Measurements from ENCODE around the gene YWHAB. TPM values are rescaled to one million over a fixed set of nuclear protein-coding genes. Genes with fewer than 3 reads are reported as not detected.

The YWHAB gene
- total RNA-seq, 2 experiments from 2014 or later, result 163 to 167 TPM

DNA sequence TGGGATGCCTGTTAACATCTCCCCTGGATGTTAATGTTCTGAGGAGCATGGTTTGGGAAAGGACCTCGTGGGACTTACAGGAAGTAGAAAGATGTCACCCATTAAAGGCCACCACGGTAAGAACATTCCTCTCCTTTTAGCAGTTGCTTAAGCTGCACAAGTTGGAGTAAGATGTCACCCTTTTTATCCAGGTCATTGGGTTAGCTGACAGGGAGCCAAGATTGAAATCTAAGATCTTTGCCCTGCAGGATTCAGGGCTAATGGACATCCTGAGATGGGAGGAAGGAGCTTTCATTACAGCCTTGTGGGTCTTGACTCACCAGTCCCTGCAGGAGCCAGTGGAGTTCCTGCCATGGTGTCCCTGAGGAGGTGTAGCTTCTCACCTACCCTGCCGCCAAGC, 46.4 kb downstream of the YWHAB start:
- Mint-ChIP-seq H3K4me3 (no peak overlapping the region), H3K27ac (no peak overlapping the region), H3K27me3 (no peaks in the 10 kb centered on the region), H3K36me3 (ENCODE audit: low read depth) (peaks cover 11% of the 10 kb centered on the region), H3K4me1 (ENCODE audit: low read depth) (no peaks in the 10 kb centered on the region), H3K9me3 (no peaks in the 10 kb centered on the region)
- CTCF ChIA-PET, result no interaction called here
- Histone ChIP-seq H3K4me3 (ENCODE audit: low read length) (no peak overlapping the region), H3K4me1 (ENCODE audit: insufficient read depth, low read length) (no peaks in the 10 kb centered on the region), H3K27me3 (ENCODE audit: control insufficient read depth in 1 of 2, insufficient read depth in 2 of 2, low read length in 2 of 2) (no peaks in the 10 kb centered on the region), H3K27ac (ENCODE audit: low read depth in 1 of 2, low read length in 2 of 2) (no peak overlapping the region), H3K36me3 (ENCODE audit: insufficient read depth, low read length) (peaks cover 22% of the 10 kb centered on the region), H3K9me3 (ENCODE audit: control insufficient read depth in 1 of 2, insufficient read depth in 1 of 2, low read length in 2 of 2) (no peaks in the 10 kb centered on the region)
- intact Hi-C loops (cut with DNase I, micrococcal nuclease), result no loop called here
- POLR2A ChIA-PET, result no interaction called here
- ATAC-seq (ENCODE audit: poor library complexity), result no peak
- no peak for DNase-seq
- TF ChIP-seq, protein P1, sequence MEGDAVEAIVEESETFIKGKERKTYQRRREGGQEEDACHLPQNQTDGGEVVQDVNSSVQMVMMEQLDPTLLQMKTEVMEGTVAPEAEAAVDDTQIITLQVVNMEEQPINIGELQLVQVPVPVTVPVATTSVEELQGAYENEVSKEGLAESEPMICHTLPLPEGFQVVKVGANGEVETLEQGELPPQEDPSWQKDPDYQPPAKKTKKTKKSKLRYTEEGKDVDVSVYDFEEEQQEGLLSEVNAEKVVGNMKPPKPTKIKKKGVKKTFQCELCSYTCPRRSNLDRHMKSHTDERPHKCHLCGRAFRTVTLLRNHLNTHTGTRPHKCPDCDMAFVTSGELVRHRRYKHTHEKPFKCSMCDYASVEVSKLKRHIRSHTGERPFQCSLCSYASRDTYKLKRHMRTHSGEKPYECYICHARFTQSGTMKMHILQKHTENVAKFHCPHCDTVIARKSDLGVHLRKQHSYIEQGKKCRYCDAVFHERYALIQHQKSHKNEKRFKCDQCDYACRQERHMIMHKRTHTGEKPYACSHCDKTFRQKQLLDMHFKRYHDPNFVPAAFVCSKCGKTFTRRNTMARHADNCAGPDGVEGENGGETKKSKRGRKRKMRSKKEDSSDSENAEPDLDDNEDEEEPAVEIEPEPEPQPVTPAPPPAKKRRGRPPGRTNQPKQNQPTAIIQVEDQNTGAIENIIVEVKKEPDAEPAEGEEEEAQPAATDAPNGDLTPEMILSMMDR (IDR thresholded peaks at IDR 0.05), result no peak

DNA sequence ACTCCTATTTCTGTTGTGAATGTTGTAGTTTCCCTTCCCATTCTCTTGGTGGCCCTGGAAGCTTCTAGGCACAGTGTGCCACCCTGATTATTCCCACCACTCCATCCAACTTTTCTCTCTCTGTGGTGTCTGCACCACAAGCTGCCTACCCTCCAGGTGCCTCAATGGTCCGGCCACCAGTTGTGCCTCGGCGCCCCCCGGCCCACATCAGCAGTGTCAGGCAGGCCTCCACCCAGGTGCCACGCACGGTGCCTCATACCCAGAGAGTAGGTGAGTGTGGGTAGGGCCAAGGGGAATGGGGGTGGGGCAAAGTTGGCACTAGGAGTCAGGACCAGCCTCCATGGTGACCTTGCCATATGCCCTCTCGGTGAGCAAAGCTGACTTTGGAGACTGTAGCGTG, 47.4 kb downstream of the YWHAB start:
- TF ChIP-seq, protein P1 (IDR thresholded peaks at IDR 0.05), result no peak
- no peaks in the 10 kb centered on the region for H3K9me3 Mint-ChIP-seq
- ChIA-PET POLR2A (no interaction called here), CTCF (no interaction called here)
- Histone ChIP-seq H3K4me1 (ENCODE audit: insufficient read depth, low read length) (no peaks in the 10 kb centered on the region), H3K36me3 (ENCODE audit: insufficient read depth, low read length) (peaks cover 28% of the 10 kb centered on the region), H3K27me3 (ENCODE audit: control insufficient read depth in 1 of 2, insufficient read depth in 2 of 2, low read length in 2 of 2) (no peaks in the 10 kb centered on the region), H3K9me3 (ENCODE audit: control insufficient read depth in 1 of 2, insufficient read depth in 1 of 2, low read length in 2 of 2) (no peaks in the 10 kb centered on the region), H3K27ac (ENCODE audit: low read depth in 1 of 2, low read length in 2 of 2) (no peak overlapping the region), H3K4me3 (ENCODE audit: low read length) (no peak overlapping the region)
- H3K27me3 Mint-ChIP-seq, result no peaks in the 10 kb centered on the region
- H3K4me1 Mint-ChIP-seq (ENCODE audit: low read depth), result no peaks in the 10 kb centered on the region
- H3K27ac Mint-ChIP-seq, result no peak overlapping the region
- no peak overlapping the region for H3K4me3 Mint-ChIP-seq
- intact Hi-C loops (cut with DNase I, micrococcal nuclease), result no loop called here
- no peak for ATAC-seq (ENCODE audit: poor library complexity)
- peaks cover 21% of the 10 kb centered on the region for H3K36me3 Mint-ChIP-seq (ENCODE audit: low read depth)
- DNase-seq, result no peak

DNA sequence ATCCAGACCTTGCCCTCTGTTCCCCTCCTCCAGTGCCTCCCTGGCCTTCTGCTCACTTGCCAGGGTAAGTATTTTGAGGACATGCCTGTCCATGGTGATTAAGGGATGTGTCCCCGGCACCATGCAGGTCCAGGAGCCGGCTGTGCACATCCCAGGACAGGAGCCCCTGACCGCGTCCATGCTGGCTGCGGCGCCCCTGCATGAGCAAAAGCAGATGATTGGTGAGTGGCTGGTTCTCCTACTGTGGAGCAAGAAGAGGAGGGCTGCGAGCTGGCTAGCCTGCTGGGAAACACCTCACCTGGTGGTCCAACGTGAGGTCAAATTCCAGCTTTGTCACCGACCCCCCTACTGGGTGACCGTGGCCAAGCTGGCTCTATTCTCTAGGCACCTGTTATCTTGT, 51.0 kb downstream of the YWHAB start:
- TF ChIP-seq, protein P1 (IDR thresholded peaks at IDR 0.05), result no peak
- Mint-ChIP-seq H3K9me3 (no peaks in the 10 kb centered on the region), H3K4me3 (no peak overlapping the region), H3K36me3 (ENCODE audit: low read depth) (peaks cover 52% of the 10 kb centered on the region), H3K27me3 (no peaks in the 10 kb centered on the region), H3K4me1 (ENCODE audit: low read depth) (no peaks in the 10 kb centered on the region), H3K27ac (no peak overlapping the region)
- DNase-seq (no peak), ATAC-seq (ENCODE audit: poor library complexity) (no peak)
- POLR2A ChIA-PET, result no interaction called here
- intact Hi-C loops (cut with DNase I, micrococcal nuclease), result loop anchor here in 1 of 2 experiments (5.0 kb wide), 1 partner anchor 161 kb away; no protein-coding TSS in a partner anchor
- Histone ChIP-seq H3K36me3 (ENCODE audit: insufficient read depth, low read length) (peaks cover 51% of the 10 kb centered on the region), H3K4me1 (ENCODE audit: insufficient read depth, low read length) (no peaks in the 10 kb centered on the region), H3K27ac (ENCODE audit: low read depth in 1 of 2, low read length in 2 of 2) (no peak overlapping the region), H3K9me3 (ENCODE audit: control insufficient read depth in 1 of 2, insufficient read depth in 1 of 2, low read length in 2 of 2) (no peaks in the 10 kb centered on the region), H3K27me3 (ENCODE audit: control insufficient read depth in 1 of 2, insufficient read depth in 2 of 2, low read length in 2 of 2) (no peaks in the 10 kb centered on the region), H3K4me3 (ENCODE audit: low read length) (no peak overlapping the region)
- CTCF ChIA-PET, result no interaction called here

All from CD4-positive, alpha-beta T cell (primary cell).